HepG2 (cell line): ENCODE results near the gene CCDC88B. TPM values are rescaled to one million over a fixed set of nuclear protein-coding genes. Genes with fewer than 3 reads are reported as not detected.
A peak's percentile ranks its signal among the peaks of the same experiment; 100 is the strongest.

Source experiments
- FLYWCH1 ChIP-seq: sonication (generic); formaldehyde crosslinking; IDR thresholded peaks from 2 replicates; pipeline ENCODE4 v1.8.1; 2023; ENCODE audit warnings: mild to moderate bottlenecking, missing genetic modification reagents
- HIVEP1 ChIP-seq: sonication (generic); formaldehyde crosslinking; IDR thresholded peaks from 2 replicates; pipeline ENCODE4 v1.4.0; 2020; ENCODE audit warnings: mild to moderate bottlenecking, missing genetic modification reagents
- HNRNPUL1 ChIP-seq: fragments of 200-400 bp; formaldehyde crosslinking; IDR thresholded peaks from 2 replicates; pipeline ENCODE4 v1.6.1; 2017; ENCODE audit warnings: low read depth, mild to moderate bottlenecking, low read length, moderate library complexity
- KAT2B ChIP-seq: fragments of 150-350 bp; IDR thresholded peaks from 2 replicates; pipeline ENCODE4 v1.6.1; 2014; ENCODE audit warnings: low read depth, low read length, borderline replicate concordance
- KLF15 ChIP-seq: sonication (generic); formaldehyde crosslinking; IDR thresholded peaks from 2 replicates; pipeline ENCODE4 v1.8.1; 2023; ENCODE audit warnings: borderline replicate concordance, mild to moderate bottlenecking, inconsistent platforms, missing genetic modification reagents, mixed read lengths
- MNT ChIP-seq: fragments of 450-650 bp; IDR thresholded peaks from 2 replicates; pipeline ENCODE4 v1.6.1; 2016
- RBM39 ChIP-seq: fragments of 200-400 bp; formaldehyde crosslinking; IDR thresholded peaks from one replicate; pipeline ENCODE4 v1.6.1; 2018; ENCODE audit warnings: antibody characterized with exemption, mild to moderate bottlenecking, low read depth, low read length; ENCODE audit not compliant: poor library complexity, severe bottlenecking
- SAP130 ChIP-seq: IDR thresholded peaks from 2 replicates; pipeline ENCODE4 v1.6.1; 2016; ENCODE audit warnings: low read depth
- SMARCE1 ChIP-seq: fragments of 450-650 bp; IDR thresholded peaks from 2 replicates; pipeline ENCODE4 v1.6.1; 2017; ENCODE audit warnings: borderline replicate concordance
- SMYD3 ChIP-seq: sonication (generic); formaldehyde crosslinking; IDR thresholded peaks from 2 replicates; pipeline ENCODE4 v1.8.1; 2023; ENCODE audit warnings: mild to moderate bottlenecking, missing genetic modification reagents
- TBX2 ChIP-seq: sonication (generic); formaldehyde crosslinking; IDR thresholded peaks from 2 replicates; pipeline ENCODE4 v1.5.0; 2020; ENCODE audit warnings: missing genetic modification reagents, mild to moderate bottlenecking, borderline replicate concordance
- ZFP62 ChIP-seq: sonication (generic); formaldehyde crosslinking; IDR thresholded peaks from 2 replicates; pipeline ENCODE4 v1.4.0; 2020; ENCODE audit warnings: missing genetic modification reagents
- ZNF263 ChIP-seq: sonication (generic); formaldehyde crosslinking; IDR thresholded peaks from 2 replicates; pipeline ENCODE4 v1.4.0; 2020; ENCODE audit warnings: missing genetic modification reagents
- ZNF432 ChIP-seq: sonication (generic); formaldehyde crosslinking; IDR thresholded peaks from 2 replicates; pipeline ENCODE4 v1.5.0; 2020; ENCODE audit warnings: missing genetic modification reagents, mild to moderate bottlenecking, borderline replicate concordance
- ZNF547 ChIP-seq: sonication (generic); formaldehyde crosslinking; IDR thresholded peaks from 2 replicates; pipeline ENCODE4 v1.5.1; 2020; ENCODE audit warnings: mild to moderate bottlenecking, missing genetic modification reagents
- ZNF569 ChIP-seq: sonication (generic); formaldehyde crosslinking; IDR thresholded peaks from 2 replicates; pipeline ENCODE4 v1.5.0; 2020; ENCODE audit warnings: mild to moderate bottlenecking, missing genetic modification reagents, moderate library complexity, borderline replicate concordance
- ZNF737 ChIP-seq: sonication (generic); formaldehyde crosslinking; IDR thresholded peaks from 2 replicates; pipeline ENCODE4 v1.5.0; 2020; ENCODE audit warnings: missing genetic modification reagents, mild to moderate bottlenecking, borderline replicate concordance
- ZNF781 ChIP-seq: sonication (generic); formaldehyde crosslinking; IDR thresholded peaks from 2 replicates; pipeline ENCODE4 v1.5.1; 2020; ENCODE audit warnings: borderline replicate concordance, mild to moderate bottlenecking, missing genetic modification reagents; ENCODE audit errors: not compliant biosample characterization
- ZNF816 ChIP-seq: sonication (generic); formaldehyde crosslinking; IDR thresholded peaks from 2 replicates; pipeline ENCODE4 v1.8.0; 2022; ENCODE audit warnings: missing genetic modification reagents, mild to moderate bottlenecking, borderline replicate concordance
- ZNF883 ChIP-seq: sonication (generic); formaldehyde crosslinking; IDR thresholded peaks from 2 replicates; pipeline ENCODE4 v1.5.1; 2020; ENCODE audit warnings: mild to moderate bottlenecking, missing genetic modification reagents; ENCODE audit errors: not compliant biosample characterization
- polyA plus RNA-seq, 8 experiments: library from polyadenylated mRNA; depleted of rRNA in 3 of 8; stranded (reverse) in 7 of 8; unstranded in 1 of 8; fragments of >200 nt; fragmentation: Illumina TruSeq in 4 of 8; extraction: Trizol in 4 of 8; gene quantifications; 2 replicates each; pipeline versions ENCODE4 v1.2.1 to v1.2.3, GENCODE V29; 2011 to 2016; ENCODE audit warnings: low read depth in 4 of 8, missing spikeins in 1 of 8, mixed read lengths in 1 of 8; ENCODE audit not compliant: insufficient read depth in 1 of 8
- total RNA-seq, 5 experiments: library from RNA; depleted of rRNA; stranded (reverse); fragments of >200 nt; fragmentation: Illumina TruSeq; extraction: Trizol; gene quantifications; 2 replicates each; pipeline ENCODE4 v1.2.3, GENCODE V29; 2016; ENCODE audit warnings: low read depth in 1 of 5
- TF ChIP-seq, protein P1 (sequence below): sonication (generic); formaldehyde crosslinking; IDR thresholded peaks from 2 replicates; pipeline ENCODE4 v1.8.0; 2022; ENCODE audit warnings: mild to moderate bottlenecking, missing genetic modification reagents, borderline replicate concordance
- TF ChIP-seq, protein P2 (sequence below): IDR thresholded peaks from 2 replicates; pipeline ENCODE4 v1.6.1; 2018; ENCODE audit warnings: missing genetic modification reagents, mild to moderate bottlenecking, missing compliant biosample characterization
- TF ChIP-seq, protein P3 (sequence below): sonication (generic); formaldehyde crosslinking; IDR thresholded peaks from 2 replicates; pipeline ENCODE4 v1.4.0; 2020; ENCODE audit warnings: mild to moderate bottlenecking, missing genetic modification reagents
- TF ChIP-seq, protein P4 (sequence below): sonication (generic); formaldehyde crosslinking; IDR thresholded peaks from 2 replicates; pipeline ENCODE4 v1.5.1; 2020; ENCODE audit warnings: mild to moderate bottlenecking, missing genetic modification reagents, borderline replicate concordance

The CCDC88B gene
- total and polyA plus RNA-seq, 2 of the 13 experiments (the other 11 are each of a cell fraction or from before 2014, with no cell fraction given) = 3.6 to 4.8 TPM

DNA sequence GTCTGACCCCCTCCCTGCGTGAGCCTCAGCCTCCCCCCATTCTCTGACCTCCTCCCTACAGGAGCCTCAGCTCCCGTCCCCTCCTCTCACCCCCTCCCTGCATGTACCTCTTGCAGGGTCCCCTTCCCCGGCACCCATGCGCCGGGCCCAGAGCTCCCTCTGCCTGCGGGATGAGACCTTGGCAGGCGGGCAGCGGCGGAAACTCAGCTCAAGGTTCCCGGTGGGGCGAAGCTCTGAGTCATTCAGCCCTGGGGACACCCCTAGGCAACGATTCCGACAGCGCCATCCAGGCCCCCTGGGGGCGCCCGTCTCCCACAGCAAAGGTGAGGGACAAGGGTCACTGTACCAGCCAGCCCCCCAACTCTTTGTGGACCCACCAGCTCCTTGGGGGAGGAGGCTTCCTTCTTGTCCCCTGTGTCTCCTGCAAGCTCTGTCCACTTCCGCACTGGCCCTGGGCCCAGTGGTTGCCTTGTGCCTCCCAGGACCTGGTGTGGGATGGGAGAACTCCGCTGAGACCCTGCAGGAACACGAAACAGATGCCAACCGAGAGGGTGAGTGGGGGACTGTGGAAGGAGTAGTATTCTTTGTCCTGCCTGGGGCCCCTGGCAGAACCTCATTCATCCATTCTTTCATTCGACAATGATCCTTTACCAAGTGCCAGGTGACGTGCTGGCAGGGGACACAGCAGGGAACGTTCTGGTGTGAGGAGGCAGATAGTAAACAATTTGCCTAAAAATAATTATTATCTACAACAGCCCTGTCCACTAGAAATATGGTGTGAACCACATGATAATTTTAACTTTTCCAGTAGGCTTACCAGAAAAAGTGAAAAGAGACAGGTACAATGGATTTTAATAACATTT, 15.3 kb downstream of the CCDC88B start (continued):
- TF ChIP-seq KAT2B (no peak), ZNF883 (CRISPR knock-in tag) (no peak), ZNF737 (CRISPR knock-in tag) (no peak), MNT (no peak), ZNF781 (CRISPR knock-in tag) (no peak), HNRNPUL1 (no peak), ZFP62 (CRISPR knock-in tag) (no peak), FLYWCH1 (CRISPR knock-in tag) (no peak), SMYD3 (CRISPR knock-in tag) (no peak), ZNF547 (no peak), SMARCE1 (no peak), SAP130 (CRISPR knock-in tag) (peak; percentile 82), ZNF816 (CRISPR knock-in tag) (no peak), TBX2 (CRISPR knock-in tag) (peak; percentile 54; the same call in 1 of the 2 replicates), ZNF432 (CRISPR knock-in tag) (no peak), RBM39 (no peak), ZNF263 (CRISPR knock-in tag) (no peak), HIVEP1 (CRISPR knock-in tag) (peak; percentile 93), ZNF569 (CRISPR knock-in tag) (no peak), KLF15 (CRISPR knock-in tag) (no peak)
- TF ChIP-seq, protein P1, sequence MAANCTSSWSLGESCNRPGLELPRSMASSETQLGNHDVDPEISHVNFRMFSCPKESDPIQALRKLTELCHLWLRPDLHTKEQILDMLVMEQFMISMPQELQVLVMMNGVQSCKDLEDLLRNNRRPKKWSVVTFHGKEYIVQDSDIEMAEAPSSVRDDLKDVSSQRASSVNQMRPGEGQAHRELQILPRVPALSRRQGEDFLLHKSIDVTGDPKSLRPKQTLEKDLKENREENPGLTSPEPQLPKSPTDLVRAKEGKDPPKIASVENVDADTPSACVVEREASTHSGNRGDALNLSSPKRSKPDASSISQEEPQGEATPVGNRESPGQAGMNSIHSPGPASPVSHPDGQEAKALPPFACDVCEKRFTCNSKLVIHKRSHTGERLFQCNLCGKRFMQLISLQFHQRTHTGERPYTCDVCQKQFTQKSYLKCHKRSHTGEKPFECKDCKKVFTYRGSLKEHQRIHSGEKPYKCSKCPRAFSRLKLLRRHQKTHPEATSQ (CRISPR knock-in tag) = no peak
- TF ChIP-seq, protein P2, sequence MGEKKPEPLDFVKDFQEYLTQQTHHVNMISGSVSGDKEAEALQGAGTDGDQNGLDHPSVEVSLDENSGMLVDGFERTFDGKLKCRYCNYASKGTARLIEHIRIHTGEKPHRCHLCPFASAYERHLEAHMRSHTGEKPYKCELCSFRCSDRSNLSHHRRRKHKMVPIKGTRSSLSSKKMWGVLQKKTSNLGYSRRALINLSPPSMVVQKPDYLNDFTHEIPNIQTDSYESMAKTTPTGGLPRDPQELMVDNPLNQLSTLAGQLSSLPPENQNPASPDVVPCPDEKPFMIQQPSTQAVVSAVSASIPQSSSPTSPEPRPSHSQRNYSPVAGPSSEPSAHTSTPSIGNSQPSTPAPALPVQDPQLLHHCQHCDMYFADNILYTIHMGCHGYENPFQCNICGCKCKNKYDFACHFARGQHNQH (CRISPR knock-in tag) = peak; percentile 80; the same call in 1 of the 2 replicates
- TF ChIP-seq, protein P3, sequence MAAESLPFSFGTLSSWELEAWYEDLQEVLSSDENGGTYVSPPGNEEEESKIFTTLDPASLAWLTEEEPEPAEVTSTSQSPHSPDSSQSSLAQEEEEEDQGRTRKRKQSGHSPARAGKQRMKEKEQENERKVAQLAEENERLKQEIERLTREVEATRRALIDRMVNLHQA (CRISPR knock-in tag) = no peak
- TF ChIP-seq, protein P4, sequence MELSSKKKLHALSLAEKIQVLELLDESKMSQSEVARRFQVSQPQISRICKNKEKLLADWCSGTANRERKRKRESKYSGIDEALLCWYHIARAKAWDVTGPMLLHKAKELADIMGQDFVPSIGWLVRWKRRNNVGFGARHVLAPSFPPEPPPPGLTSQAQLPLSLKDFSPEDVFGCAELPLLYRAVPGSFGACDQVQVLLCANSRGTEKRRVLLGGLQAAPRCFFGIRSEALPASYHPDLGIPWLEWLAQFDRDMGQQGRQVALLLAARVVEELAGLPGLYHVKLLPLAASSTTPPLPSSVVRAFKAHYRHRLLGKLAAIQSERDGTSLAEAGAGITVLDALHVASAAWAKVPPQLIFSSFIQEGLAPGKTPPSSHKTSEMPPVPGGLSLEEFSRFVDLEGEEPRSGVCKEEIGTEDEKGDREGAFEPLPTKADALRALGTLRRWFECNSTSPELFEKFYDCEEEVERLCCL (CRISPR knock-in tag) = no peak
